ENCODE measurements around the gene TSFM. TPM values are rescaled to one million over a fixed set of nuclear protein-coding genes. Genes with fewer than 3 reads are reported as not detected.

The TSFM gene
- total and polyA plus RNA-seq, 2 of the 4 experiments (the other 2 are of a cell fraction), result 11.5 to 14.0 TPM

DNA sequence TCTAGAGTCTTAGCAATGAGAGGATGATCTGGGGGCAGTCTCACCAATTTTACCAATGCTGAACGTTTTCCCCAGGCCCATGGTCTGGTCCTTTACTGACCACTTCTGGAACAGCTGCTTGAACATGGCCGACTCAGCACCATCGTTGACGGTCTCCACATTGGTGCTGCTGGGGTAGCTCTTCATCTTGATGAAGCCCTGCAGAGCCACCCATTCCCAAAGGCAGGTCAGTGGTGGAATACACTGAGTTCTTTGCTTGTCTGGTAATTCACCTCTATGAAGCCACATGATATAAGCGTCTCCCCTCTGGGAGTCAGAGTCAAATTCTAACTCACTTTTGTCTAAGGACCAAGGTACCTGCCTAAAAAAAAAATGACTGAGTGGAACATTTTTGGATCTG lies 25.8 kb downstream of the TSFM start:
- Histone ChIP-seq H3K56ac (ENCODE audit: extremely low read depth, insufficient read depth, low read length) (no peak overlapping the region), H2BK120ac (ENCODE audit: low read depth, low read length) (no peak overlapping the region), H3K9me1 (ENCODE audit: insufficient read depth, low read length) (peaks cover 7% of the 10 kb centered on the region), H2BK15ac (ENCODE audit: low read depth, low read length) (no peak overlapping the region), H3K4ac (ENCODE audit: low read depth, low read length) (no peak overlapping the region), H3K27me3 (ENCODE audit: control insufficient read depth, insufficient read depth, low read length) (no peaks in the 10 kb centered on the region), H3K14ac (replicated peaks; ENCODE audit: low read depth, low read length) (no peak overlapping the region), H3K9ac (ENCODE audit: low read depth, low read length) (no peak overlapping the region), H2AFZ (replicated peaks; ENCODE audit: low read length, poor library complexity) (no peak overlapping the region), H3K4me2 (ENCODE audit: low read depth, low read length) (no peak overlapping the region), H3K36me3 (ENCODE audit: control insufficient read depth, insufficient read depth, low read length) (peaks cover 43% of the 10 kb centered on the region), H4K20me1 (ENCODE audit: insufficient read depth, low read length) (no peaks in the 10 kb centered on the region; the same call in 1 of the 2 replicates), H2BK5ac (ENCODE audit: low read depth, low read length, poor library complexity, severe bottlenecking) (no peak overlapping the region), H4K5ac (ENCODE audit: low read depth, low read length) (no peak overlapping the region), H2AK5ac (ENCODE audit: low read depth, low read length) (no peak overlapping the region), H3K4me1 (ENCODE audit: control insufficient read depth, insufficient read depth, low read length) (peaks cover 3% of the 10 kb centered on the region; the same call in 1 of the 2 replicates), H2BK20ac (ENCODE audit: low read depth, low read length) (no peak overlapping the region), H4K8ac (ENCODE audit: low read depth in 2 of 2, low read length in 2 of 2) (no peak overlapping the region), H3K9me3 (ENCODE audit: control insufficient read depth, insufficient read depth, low read length) (no peaks in the 10 kb centered on the region), H3K27ac (ENCODE audit: insufficient read depth, low read length) (no peak overlapping the region), H2AK9ac (replicated peaks; ENCODE audit: low read depth, low read length, poor library complexity) (no peak overlapping the region), H3K18ac (ENCODE audit: low read depth, low read length) (no peak overlapping the region), H3K23ac (ENCODE audit: low read depth, low read length) (no peak overlapping the region), H3K4me3 (ENCODE audit: insufficient read depth, low read depth, low read length) (no peak overlapping the region), H3K79me1 (ENCODE audit: low read depth in 1 of 2, low read length in 2 of 2) (no peaks in the 10 kb centered on the region), H4K91ac (ENCODE audit: insufficient read depth, low read depth, low read length) (no peak overlapping the region)
- ATAC-seq (ENCODE audit: low read depth), result no peak
- ChIA-PET CTCF (interaction anchor here (0.6 kb wide), 1 partner anchor 95 kb away, joined by 3 read pairs; no protein-coding TSS in a partner anchor), POLR2A (ENCODE audit: unreplicated experiment) (no interaction called here)
- dilution Hi-C loops (cut with HindIII; ENCODE audit: low sequenced_read_pairs, unreplicated experiment) (no loop called here), in situ Hi-C loops (cut with MboI; ENCODE audit: low sequenced_read_pairs) (no loop called here), intact Hi-C loops (cut with micrococcal nuclease) (no loop called here)
- no peak for TF ChIP-seq BHLHE40 (IDR thresholded peaks at IDR 0.05; ENCODE audit: low read depth, low read length)
- no peak for TF ChIP-seq CEBPB (IDR thresholded peaks at IDR 0.05; ENCODE audit: low read depth, low read length)
- TF ChIP-seq RFX5 (IDR thresholded peaks at IDR 0.05; ENCODE audit: low read depth, low read length), result no peak
- TF ChIP-seq, protein P1, sequence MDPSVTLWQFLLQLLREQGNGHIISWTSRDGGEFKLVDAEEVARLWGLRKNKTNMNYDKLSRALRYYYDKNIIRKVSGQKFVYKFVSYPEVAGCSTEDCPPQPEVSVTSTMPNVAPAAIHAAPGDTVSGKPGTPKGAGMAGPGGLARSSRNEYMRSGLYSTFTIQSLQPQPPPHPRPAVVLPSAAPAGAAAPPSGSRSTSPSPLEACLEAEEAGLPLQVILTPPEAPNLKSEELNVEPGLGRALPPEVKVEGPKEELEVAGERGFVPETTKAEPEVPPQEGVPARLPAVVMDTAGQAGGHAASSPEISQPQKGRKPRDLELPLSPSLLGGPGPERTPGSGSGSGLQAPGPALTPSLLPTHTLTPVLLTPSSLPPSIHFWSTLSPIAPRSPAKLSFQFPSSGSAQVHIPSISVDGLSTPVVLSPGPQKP (IDR thresholded peaks at IDR 0.05; ENCODE audit: borderline replicate concordance, low read depth, low read length), result no peak
- TF ChIP-seq MXI1 (IDR thresholded peaks at IDR 0.05; ENCODE audit: borderline replicate concordance, low read depth, low read length), result no peak
- TF ChIP-seq RAD21 (IDR thresholded peaks at IDR 0.05; ENCODE audit: low read length), result no peak
- no peak for TF ChIP-seq RCOR1 (IDR thresholded peaks at IDR 0.05; ENCODE audit: insufficient replicate concordance, low read length)
- no peak for TF ChIP-seq MAFK (IDR thresholded peaks at IDR 0.05; ENCODE audit: low read depth, low read length)
- no peak for TF ChIP-seq SMC3 (IDR thresholded peaks at IDR 0.05; ENCODE audit: low read depth, low read length)
- TF ChIP-seq POLR2A (IDR thresholded peaks at IDR 0.05; ENCODE audit: low read depth, low read length), result no peak
- DNase-seq, result no peak
- 94% methylated on average over 3 of the region's 5 CpGs; no CpG with 5 or more reads in 1 of the 2 experiments for WGBS, 2 experiments (ENCODE audit: extremely low coverage in 2 of 2, insufficient read length in 1 of 2)
- no TSS peak for BruUV-seq (replicated peaks)
